Measurements from ENCODE around the gene C4orf54. TPM values are rescaled to one million over a fixed set of nuclear protein-coding genes. Genes with fewer than 3 reads are reported as not detected.
A peak's percentile ranks its signal among the peaks of the same experiment; 100 is the strongest.

The C4orf54 gene
- polyA plus RNA-seq, 10 donors: 54.8 to 134 (median 91.4) TPM

- DNase-seq: peak in 1 of 3 donors; percentile 33
Observed at GRCh38 chr4:99653916-99654315, 3.7 kb downstream of the C4orf54 start.

- DNase-seq: peak; percentile 61 to 74 (median 73)
Observed at GRCh38 chr4:99652596-99653436, 4.8 kb downstream of the C4orf54 start.

- DNase-seq: no peak
Observed at GRCh38 chr4:99651811-99652485, 5.7 kb downstream of the C4orf54 start.

GRCh38 chr4:99651016-99651769, 6.4 kb downstream of the C4orf54 start:
- DNase-seq: peak in 1 of 3 donors; percentile 41

GRCh38 chr4:99649778-99650177, 7.8 kb downstream of the C4orf54 start:
- DNase-seq: no peak

- no peak for DNase-seq
Observed at GRCh38 chr4:99649208-99649607, 8.4 kb downstream of the C4orf54 start.

GRCh38 chr4:99648321-99648720, 9.3 kb downstream of the C4orf54 start:
- no peak for DNase-seq

GRCh38 chr4:99647071-99647470, 10.6 kb downstream of the C4orf54 start:
- no peak for DNase-seq

- DNase-seq: no peak
Observed at GRCh38 chr4:99645638-99646037, 12.0 kb downstream of the C4orf54 start.

GRCh38 chr4:99645036-99645435, 12.6 kb downstream of the C4orf54 start:
- DNase-seq: no peak

- DNase-seq: no peak
Observed at GRCh38 chr4:99644453-99644852, 13.2 kb downstream of the C4orf54 start.

GRCh38 chr4:99642725-99643489, 14.7 kb downstream of the C4orf54 start:
- peak; percentile 59 to 80 (median 64) for DNase-seq

- DNase-seq: no peak
Observed at GRCh38 chr4:99640676-99641075, 17.0 kb downstream of the C4orf54 start.

- no peak for DNase-seq
Observed at GRCh38 chr4:99637174-99637573, 20.5 kb downstream of the C4orf54 start.

GRCh38 chr4:99636422-99636821, 21.2 kb downstream of the C4orf54 start:
- no peak for DNase-seq

- no peak for DNase-seq
Observed at GRCh38 chr4:99635601-99636000, 22.0 kb downstream of the C4orf54 start.

GRCh38 chr4:99634742-99635360, 22.8 kb downstream of the C4orf54 start:
- no peak for DNase-seq

GRCh38 chr4:99633772-99634171, 23.9 kb downstream of the C4orf54 start:
- DNase-seq: no peak

- DNase-seq: no peak
Observed at GRCh38 chr4:99630857-99631360, 26.7 kb downstream of the C4orf54 start.

GRCh38 chr4:99629962-99630554, 27.6 kb downstream of the C4orf54 start:
- no peak for DNase-seq

GRCh38 chr4:99628040-99628439, 29.6 kb downstream of the C4orf54 start:
- DNase-seq: no peak

Data from muscle of back (tissue), 11 donors.